Left lung (tissue), 10 donors: ENCODE data around the gene MMS19. TPM values are rescaled to one million over a fixed set of nuclear protein-coding genes. Genes with fewer than 3 reads are reported as not detected.

Source experiments
- ATAC-seq: fragments of 200-7000 bp; cut with Tn5 transposase; one replicate; pipeline ENCODE4 v1.9.1; 2020; ENCODE audit warnings: moderate library complexity
- DNase-seq, 4 donors: peaks; one replicate each; pipeline ENCODE4 v3.0.0-alpha.2; 2013 to 2020
- H3K27ac ChIP-seq, 2 donors: fragments of 200-600 bp; sonication (generic) in 1 of 2; one replicate each; pipeline versions ENCODE4 v1.5.0 to v1.8.0; 2020 to 2021
- H3K27me3 ChIP-seq, 2 donors: fragments of 200-600 bp; sonication (generic) in 1 of 2; one replicate each; pipeline versions ENCODE4 v1.5.0 to v1.8.0; 2020 to 2021
- H3K36me3 ChIP-seq, 2 donors: fragments of 200-600 bp; sonication (generic) in 1 of 2; one replicate each; pipeline versions ENCODE4 v1.5.0 to v1.8.0; 2020 to 2021
- H3K4me1 ChIP-seq, 2 donors: fragments of 200-600 bp; one replicate each; pipeline ENCODE4 v1.8.0; 2021
- H3K4me3 ChIP-seq, 2 donors: fragments of 200-600 bp; sonication (generic) in 1 of 2; one replicate each; pipeline versions ENCODE4 v1.5.0 to v1.8.0; 2020 to 2021; ENCODE audit warnings: mild to moderate bottlenecking in 1 of 2
- H3K9me3 ChIP-seq, 2 donors: fragments of 200-600 bp; sonication (generic) in 1 of 2; one replicate each; pipeline versions ENCODE4 v1.5.0 to v1.8.0; 2020 to 2021
- intact Hi-C, 2 donors: fragments of 100-400 bp; cut with DNase I; formaldehyde crosslinking; loops; one replicate each; pipeline versions ENCODE4 v1.11.2 to v1.14.2; 2022
- polyA plus RNA-seq, 6 donors: library from polyadenylated mRNA; unstranded; fragments of 120-200 nt; gene quantifications; one replicate each; pipeline ENCODE4 v1.2.1, GENCODE V29; 2013; ENCODE audit not compliant: insufficient read length in 6 of 6
- total RNA-seq, 2 donors: library from RNA; stranded (reverse); fragmentation: NEBNext Ultra II Directional; extraction: Animal tissue kit (Norgen Biotek cat#: 25700); gene quantifications; one replicate each; pipeline ENCODE4 v1.2.1, GENCODE V29; 2021
- TF ChIP-seq, protein P1 (sequence below), 2 donors: fragments of 200-600 bp; sonication (generic) in 1 of 2; IDR thresholded peaks; one replicate each; pipeline versions ENCODE4 v1.5.0 to v1.8.0; 2021; ENCODE audit warnings: antibody characterized with exemption in 2 of 2
- donor health status: DM: no; HTN: yes; CAD: no.
- donor health status: DM: no; HTN: no; CAD: no.

The MMS19 gene
- total and polyA plus RNA-seq, 8 donors = 60.1 to 113 (median 97.4) TPM

- Histone ChIP-seq H3K27ac (no peak overlapping the region), H3K36me3 (peaks cover 4 to 98% of the 10 kb centered on the region in 2 donors), H3K4me1 (peaks cover 3 to 12% of the 10 kb centered on the region in 2 donors), H3K4me3 (no peak overlapping the region), H3K9me3 (no peaks in the 10 kb centered on the region), H3K27me3 (no peaks in the 10 kb centered on the region)
- intact Hi-C loops = no loop called here
- ATAC-seq (no peak), DNase-seq (no peak)
- TF ChIP-seq, protein P1, sequence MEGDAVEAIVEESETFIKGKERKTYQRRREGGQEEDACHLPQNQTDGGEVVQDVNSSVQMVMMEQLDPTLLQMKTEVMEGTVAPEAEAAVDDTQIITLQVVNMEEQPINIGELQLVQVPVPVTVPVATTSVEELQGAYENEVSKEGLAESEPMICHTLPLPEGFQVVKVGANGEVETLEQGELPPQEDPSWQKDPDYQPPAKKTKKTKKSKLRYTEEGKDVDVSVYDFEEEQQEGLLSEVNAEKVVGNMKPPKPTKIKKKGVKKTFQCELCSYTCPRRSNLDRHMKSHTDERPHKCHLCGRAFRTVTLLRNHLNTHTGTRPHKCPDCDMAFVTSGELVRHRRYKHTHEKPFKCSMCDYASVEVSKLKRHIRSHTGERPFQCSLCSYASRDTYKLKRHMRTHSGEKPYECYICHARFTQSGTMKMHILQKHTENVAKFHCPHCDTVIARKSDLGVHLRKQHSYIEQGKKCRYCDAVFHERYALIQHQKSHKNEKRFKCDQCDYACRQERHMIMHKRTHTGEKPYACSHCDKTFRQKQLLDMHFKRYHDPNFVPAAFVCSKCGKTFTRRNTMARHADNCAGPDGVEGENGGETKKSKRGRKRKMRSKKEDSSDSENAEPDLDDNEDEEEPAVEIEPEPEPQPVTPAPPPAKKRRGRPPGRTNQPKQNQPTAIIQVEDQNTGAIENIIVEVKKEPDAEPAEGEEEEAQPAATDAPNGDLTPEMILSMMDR (IDR thresholded peaks at IDR 0.05) = no peak
These were observed 41.5 kb downstream of the MMS19 start for GRCh38 chr10:97456686-97457065.

DNA sequence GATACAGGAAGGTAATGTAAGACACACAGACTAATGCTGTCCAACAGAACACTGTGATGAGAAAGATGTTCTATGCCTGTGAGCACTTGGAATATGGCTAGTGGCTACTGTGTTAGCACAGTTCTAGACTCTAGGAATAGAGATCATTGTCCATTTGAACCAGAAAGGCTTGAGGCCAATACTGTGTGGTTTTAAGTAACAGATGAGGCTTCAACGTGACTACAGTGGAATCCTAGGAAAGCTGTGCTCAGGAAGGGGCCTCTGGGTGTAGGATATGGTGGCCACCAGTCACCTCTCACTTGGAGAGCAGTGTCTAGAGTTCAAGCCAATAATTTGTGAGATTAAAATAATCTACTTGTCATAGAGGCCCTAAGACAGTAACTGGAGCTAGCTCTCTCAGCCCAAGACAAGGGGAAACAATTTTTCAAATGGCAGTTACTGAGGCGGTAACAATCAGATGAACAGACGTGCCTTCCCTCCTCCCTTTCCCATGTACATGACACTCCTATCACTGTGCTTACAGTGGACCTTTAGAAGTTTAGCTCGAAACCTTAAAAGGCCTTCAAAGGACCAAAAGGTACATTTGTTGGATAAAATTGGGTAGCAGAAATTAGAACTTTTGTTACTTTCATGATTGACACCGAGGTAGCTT, 42.1 kb downstream of the MMS19 start:
- DNase-seq = no peak
- ATAC-seq = no peak
- intact Hi-C loops = no loop called here
- no peaks in the 10 kb centered on the region for H3K9me3 ChIP-seq
- H3K4me3 ChIP-seq = no peak overlapping the region
- TF ChIP-seq, protein P1 (IDR thresholded peaks at IDR 0.05) = no peak
- H3K36me3 ChIP-seq = peaks cover 4 to 98% of the 10 kb centered on the region in 2 donors
- peaks cover 3 to 12% of the 10 kb centered on the region in 2 donors for H3K4me1 ChIP-seq
- H3K27me3 ChIP-seq = no peaks in the 10 kb centered on the region
- H3K27ac ChIP-seq = no peak overlapping the region

DNA sequence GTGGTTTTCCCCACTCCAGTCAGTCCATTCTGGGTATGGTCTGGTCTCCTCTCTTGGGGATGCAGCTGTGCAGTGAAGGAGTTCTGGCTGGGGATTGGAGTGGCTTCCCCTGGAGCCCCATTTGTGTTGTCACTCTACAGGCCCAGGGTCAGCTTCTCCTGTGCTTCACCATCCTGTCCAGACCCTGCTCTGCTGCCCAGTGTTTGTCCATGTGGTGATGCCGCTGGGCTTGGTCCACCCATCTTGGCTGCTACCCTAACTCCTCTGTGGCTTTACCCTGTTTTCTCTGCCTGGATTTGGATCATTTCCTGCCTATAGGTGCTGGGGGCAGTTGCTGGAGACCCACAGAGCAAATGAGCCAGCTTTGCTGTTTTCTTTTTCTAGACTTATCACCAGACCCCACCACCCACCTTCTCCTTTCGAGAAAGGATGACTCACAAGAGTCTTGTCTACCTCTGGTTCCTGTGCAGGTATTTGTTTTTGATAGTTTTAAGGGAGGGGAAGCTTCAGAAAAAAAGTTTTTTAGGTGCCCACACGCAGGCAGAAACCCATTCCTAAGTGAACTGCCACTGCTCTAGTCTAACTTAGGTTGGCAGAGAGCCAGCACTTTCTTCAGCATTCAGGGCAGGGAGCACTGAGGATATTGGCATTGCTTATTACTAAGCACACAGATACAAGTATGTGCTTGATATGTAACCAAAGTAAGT, 43.7 kb downstream of the MMS19 start:
- no peaks in the 10 kb centered on the region for H3K27me3 ChIP-seq
- H3K9me3 ChIP-seq = no peaks in the 10 kb centered on the region
- H3K4me3 ChIP-seq = no peak overlapping the region
- peaks cover 4 to 83% of the 10 kb centered on the region in 2 donors for H3K36me3 ChIP-seq
- ATAC-seq = peak; percentile 72
- intact Hi-C loops = no loop called here
- DNase-seq = peak in 2 of 4 donors; percentile 36 to 54
- peaks cover 6 to 12% of the 10 kb centered on the region in 2 donors for H3K4me1 ChIP-seq
- no peak overlapping the region for H3K27ac ChIP-seq
- TF ChIP-seq, protein P1 (IDR thresholded peaks at IDR 0.05) = no peak

DNA sequence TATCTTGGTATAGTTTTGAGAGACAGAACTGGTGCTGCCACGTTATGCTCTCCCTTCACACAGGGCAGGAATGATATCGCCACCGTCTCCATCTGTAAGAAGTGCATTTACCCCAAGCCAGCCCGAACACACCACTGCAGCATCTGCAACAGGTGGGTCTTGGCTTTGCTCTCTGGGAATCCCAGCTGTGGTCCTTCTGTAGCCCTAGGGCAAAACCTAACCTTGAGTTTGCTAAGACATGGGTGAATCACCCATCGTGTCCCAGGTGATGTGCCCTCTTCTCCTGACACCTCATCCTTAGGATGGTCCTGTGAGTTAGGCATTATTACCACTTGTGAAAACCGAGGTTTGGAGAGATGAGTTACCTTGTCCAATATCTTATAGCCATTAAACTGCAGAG, 45.9 kb downstream of the MMS19 start:
- DNase-seq = no peak
- H3K9me3 ChIP-seq = no peaks in the 10 kb centered on the region
- no peak overlapping the region for H3K4me3 ChIP-seq
- TF ChIP-seq, protein P1 (IDR thresholded peaks at IDR 0.05) = no peak
- no peak for ATAC-seq
- intact Hi-C loops = no loop called here
- H3K36me3 ChIP-seq = peaks cover 4 to 61% of the 10 kb centered on the region in 2 donors
- peaks cover 17 to 23% of the 10 kb centered on the region in 2 donors for H3K4me1 ChIP-seq
- no peaks in the 10 kb centered on the region for H3K27me3 ChIP-seq
- no peak overlapping the region for H3K27ac ChIP-seq

- TF ChIP-seq, protein P1 (IDR thresholded peaks at IDR 0.05) = no peak
- Histone ChIP-seq H3K36me3 (peaks cover 4 to 54% of the 10 kb centered on the region in 2 donors), H3K27ac (no peak overlapping the region), H3K4me1 (peaks cover 24 to 31% of the 10 kb centered on the region in 2 donors), H3K27me3 (no peaks in the 10 kb centered on the region), H3K9me3 (no peaks in the 10 kb centered on the region), H3K4me3 (no peak overlapping the region)
- ATAC-seq (no peak), DNase-seq (no peak)
- intact Hi-C loops = no loop called here
These were observed 46.6 kb downstream of the MMS19 start for GRCh38 chr10:97451605-97452004.
